DOHH2 (cell line): ENCODE measurements around the gene AKR1B15.

Source experiments
- H3F3A ChIP-seq: fragments of 200-600 bp; sonication (generic), shearing (Covaris generic); 2 replicates; pipeline ENCODE4 v1.6.0; 2016; ENCODE audit warnings: antibody characterized with exemption, mild to moderate bottlenecking; ENCODE audit not compliant: control insufficient read depth, insufficient read depth
- H3K27ac ChIP-seq: fragments of 200-600 bp; sonication (generic); 2 replicates; pipeline ENCODE4 v1.5.1; 2014; ENCODE audit warnings: low read depth, mild to moderate bottlenecking, low read length, moderate library complexity
- H3K27me3 ChIP-seq: fragments of 200-600 bp; sonication (generic); 2 replicates; pipeline ENCODE4 v1.6.1; 2014; ENCODE audit warnings: mild to moderate bottlenecking, low read length, mixed read lengths; ENCODE audit not compliant: control insufficient read depth
- H3K36me3 ChIP-seq: fragments of 200-600 bp; sonication (generic); 2 replicates; pipeline ENCODE4 v1.6.1; 2014; ENCODE audit warnings: mild to moderate bottlenecking, low read length, moderate library complexity, mixed read lengths; ENCODE audit not compliant: control insufficient read depth
- H3K4me1 ChIP-seq: fragments of 200-600 bp; sonication (generic); 2 replicates; pipeline ENCODE4 v1.6.1; 2014; ENCODE audit warnings: mild to moderate bottlenecking, low read length, mixed read lengths; ENCODE audit not compliant: control insufficient read depth
- H3K4me2 ChIP-seq: fragments of 200-600 bp; sonication (generic); 2 replicates; pipeline ENCODE4 v1.6.0; 2014; ENCODE audit warnings: mild to moderate bottlenecking, low read length, moderate library complexity
- H3K4me3 ChIP-seq: fragments of 200-600 bp; sonication (generic); 2 replicates; pipeline ENCODE4 v1.5.1; 2014; ENCODE audit warnings: mild to moderate bottlenecking, low read length, mixed read lengths
- H3K79me2 ChIP-seq: fragments of 200-600 bp; sonication (generic); 2 replicates; pipeline ENCODE4 v1.6.1; 2014; ENCODE audit warnings: mild to moderate bottlenecking, low read length, mixed read lengths; ENCODE audit not compliant: control insufficient read depth
- H3K9me2 ChIP-seq: fragments of 200-600 bp; sonication (generic); replicated peaks from 2 replicates; pipeline ENCODE4 v1.6.1; 2014; ENCODE audit warnings: mild to moderate bottlenecking, low read length, mixed read lengths; ENCODE audit not compliant: control insufficient read depth
- H3K9me3 ChIP-seq: fragments of 200-600 bp; sonication (generic); 2 replicates; pipeline ENCODE4 v1.6.1; 2014; ENCODE audit warnings: antibody characterized with exemption, low read length, mixed read lengths; ENCODE audit not compliant: control insufficient read depth, insufficient read depth
- H4K20me1 ChIP-seq: fragments of 200-600 bp; sonication (generic); 2 replicates; pipeline ENCODE4 v1.6.0; 2014; ENCODE audit warnings: low read depth, mild to moderate bottlenecking, antibody characterized with exemption, low read length, moderate library complexity; ENCODE audit not compliant: control insufficient read depth, insufficient read depth
- EZH2phosphoT487 ChIP-seq: fragments of 200-600 bp; sonication (generic); IDR thresholded peaks from 2 replicates; pipeline ENCODE4 v1.6.1; 2017; ENCODE audit warnings: borderline replicate concordance, mild to moderate bottlenecking, antibody characterized with exemption, low read length, moderate library complexity, mixed read lengths
- TF ChIP-seq, protein P1 (sequence below): fragments of 200-600 bp; sonication (generic); IDR thresholded peaks from one replicate; pipeline ENCODE4 v1.5.1; 2014; ENCODE audit warnings: antibody characterized with exemption, mild to moderate bottlenecking, low read depth, low read length; ENCODE audit not compliant: poor library complexity, severe bottlenecking

Gene AKR1B15

DNA sequence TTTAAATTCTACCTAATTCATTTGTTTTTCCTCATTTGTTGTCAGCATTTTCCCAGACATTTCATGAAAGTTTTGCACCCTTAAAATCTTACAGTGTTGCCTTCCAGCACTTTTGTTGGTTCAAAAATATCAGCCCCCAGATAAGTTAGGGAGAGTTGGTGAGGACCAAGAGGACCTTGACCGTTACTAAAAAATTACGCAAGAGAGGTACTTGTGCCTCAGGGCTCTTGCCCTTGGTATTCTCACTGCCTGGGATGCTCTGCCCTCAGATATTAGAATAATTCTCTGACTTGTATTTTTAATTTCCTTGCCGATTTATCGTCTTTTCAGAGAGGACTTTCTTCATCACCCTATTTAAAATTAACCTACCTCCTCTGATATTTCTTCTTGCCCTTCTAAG is 3.5 kb upstream of the AKR1B15 start:
- Histone ChIP-seq H3K4me3 (no peak overlapping the region), H3K9me2 (no peaks in the 10 kb centered on the region), H3K27ac (no peak overlapping the region), H3K4me2 (no peak overlapping the region), H3K27me3 (peaks cover 26% of the 10 kb centered on the region), H3K9me3 (no peaks in the 10 kb centered on the region), H3F3A (no peaks in the 10 kb centered on the region), H3K36me3 (no peaks in the 10 kb centered on the region), H3K79me2 (no peaks in the 10 kb centered on the region), H3K4me1 (peaks cover 4% of the 10 kb centered on the region; the same call in 1 of the 2 replicates), H4K20me1 (no peaks in the 10 kb centered on the region)
- TF ChIP-seq, protein P1, sequence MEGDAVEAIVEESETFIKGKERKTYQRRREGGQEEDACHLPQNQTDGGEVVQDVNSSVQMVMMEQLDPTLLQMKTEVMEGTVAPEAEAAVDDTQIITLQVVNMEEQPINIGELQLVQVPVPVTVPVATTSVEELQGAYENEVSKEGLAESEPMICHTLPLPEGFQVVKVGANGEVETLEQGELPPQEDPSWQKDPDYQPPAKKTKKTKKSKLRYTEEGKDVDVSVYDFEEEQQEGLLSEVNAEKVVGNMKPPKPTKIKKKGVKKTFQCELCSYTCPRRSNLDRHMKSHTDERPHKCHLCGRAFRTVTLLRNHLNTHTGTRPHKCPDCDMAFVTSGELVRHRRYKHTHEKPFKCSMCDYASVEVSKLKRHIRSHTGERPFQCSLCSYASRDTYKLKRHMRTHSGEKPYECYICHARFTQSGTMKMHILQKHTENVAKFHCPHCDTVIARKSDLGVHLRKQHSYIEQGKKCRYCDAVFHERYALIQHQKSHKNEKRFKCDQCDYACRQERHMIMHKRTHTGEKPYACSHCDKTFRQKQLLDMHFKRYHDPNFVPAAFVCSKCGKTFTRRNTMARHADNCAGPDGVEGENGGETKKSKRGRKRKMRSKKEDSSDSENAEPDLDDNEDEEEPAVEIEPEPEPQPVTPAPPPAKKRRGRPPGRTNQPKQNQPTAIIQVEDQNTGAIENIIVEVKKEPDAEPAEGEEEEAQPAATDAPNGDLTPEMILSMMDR = no peak
- no peak for TF ChIP-seq EZH2phosphoT487

DNA sequence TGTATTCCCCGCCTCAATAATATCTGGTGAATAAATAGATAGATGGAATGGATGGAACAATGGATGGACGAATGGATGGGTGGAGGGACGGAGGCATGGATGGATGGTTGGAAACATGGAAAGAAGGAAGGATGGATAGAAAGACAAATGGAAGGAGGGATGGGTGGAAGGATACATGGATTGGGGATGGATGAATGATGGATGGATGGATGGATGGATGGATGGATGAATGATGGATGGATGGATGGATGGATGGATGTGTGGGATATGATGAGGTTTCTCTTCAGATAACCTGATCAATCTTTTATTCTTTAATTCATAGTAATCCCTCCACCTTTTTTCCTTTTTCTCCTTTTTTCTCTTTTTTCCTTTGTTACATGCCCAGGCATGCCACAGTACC is 3.0 kb upstream of the AKR1B15 start:
- Histone ChIP-seq H4K20me1 (no peaks in the 10 kb centered on the region), H3K27ac (no peak overlapping the region), H3K9me2 (no peaks in the 10 kb centered on the region), H3K4me2 (no peak overlapping the region), H3K36me3 (no peaks in the 10 kb centered on the region), H3K9me3 (no peaks in the 10 kb centered on the region), H3K4me3 (no peak overlapping the region), H3F3A (no peaks in the 10 kb centered on the region), H3K27me3 (peaks cover 27% of the 10 kb centered on the region), H3K4me1 (peaks cover 4% of the 10 kb centered on the region; the same call in 1 of the 2 replicates), H3K79me2 (no peaks in the 10 kb centered on the region)
- TF ChIP-seq, protein P1 = no peak
- TF ChIP-seq EZH2phosphoT487 = no peak

DNA sequence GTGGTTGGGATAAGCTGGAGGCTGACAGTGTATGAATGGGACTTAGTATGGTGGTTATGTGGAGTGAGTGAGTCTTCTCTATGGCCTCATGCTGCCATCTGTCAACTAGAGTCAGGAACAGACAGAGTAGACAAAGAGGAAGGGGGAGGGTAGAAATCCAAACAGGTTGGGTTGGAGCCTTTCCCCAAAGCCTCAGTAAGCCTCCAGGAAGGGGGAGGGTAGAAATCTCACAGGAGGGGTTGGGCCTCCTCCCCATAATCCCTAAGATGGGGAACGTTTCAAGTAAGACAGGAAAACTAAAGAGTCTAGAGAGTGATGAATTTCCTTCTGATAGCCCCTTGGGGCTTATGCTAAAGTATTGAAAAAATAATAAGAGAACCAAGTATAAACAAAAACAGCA is 2.0 kb upstream of the AKR1B15 start:
- no peaks in the 10 kb centered on the region for H3K36me3 ChIP-seq
- H3K4me2 ChIP-seq = no peak overlapping the region

More for the DNA sequence above, 2.0 kb upstream of the AKR1B15 start:
- Histone ChIP-seq H3K4me3 (no peak overlapping the region), H3K27ac (no peak overlapping the region), H3K27me3 (peaks cover 27% of the 10 kb centered on the region), H3K9me3 (no peaks in the 10 kb centered on the region), H3K79me2 (no peaks in the 10 kb centered on the region), H3F3A (no peaks in the 10 kb centered on the region), H3K4me1 (peaks cover 4% of the 10 kb centered on the region; the same call in 1 of the 2 replicates), H3K9me2 (no peaks in the 10 kb centered on the region), H4K20me1 (no peaks in the 10 kb centered on the region)
- TF ChIP-seq, protein P1 = no peak
- TF ChIP-seq EZH2phosphoT487 = no peak
